Lower leg skin (tissue), 4 donors: ENCODE measurements around the gene CCDC127. TPM values are rescaled to one million over a fixed set of nuclear protein-coding genes. Genes with fewer than 3 reads are reported as not detected.
A peak's percentile ranks its signal among the peaks of the same experiment; 100 is the strongest.

Experiments used
- DNase-seq, 2 donors: peaks; one replicate each; pipeline ENCODE4 v3.0.0-alpha.2; 2019; ENCODE audit warnings: low spot score in 2 of 2
- H3K4me3 ChIP-seq: fragments of 200-600 bp; sonication (generic); 2 replicates; pipeline ENCODE4 v1.5.1; 2017; ENCODE audit warnings: mild to moderate bottlenecking, low read depth; ENCODE audit not compliant: poor library complexity, severe bottlenecking
- POLR2A ChIP-seq, 2 donors: fragments of 450-650 bp; IDR thresholded peaks; one replicate each; pipeline ENCODE4 v1.6.1; 2016 to 2017; ENCODE audit warnings: antibody characterized with exemption in 2 of 2, mild to moderate bottlenecking in 1 of 2, moderate library complexity in 1 of 2
- WGBS, 2 donors: methylation state at CpG; one replicate each; pipeline ENCODE4 v1.1.5; 2018; 5-methylcytosine and 5-hydroxymethylcytosine counted together
- intact Hi-C: fragments of 100-400 bp; cut with DNase I; formaldehyde crosslinking; loops from one replicate; pipeline ENCODE4 v1.15.0; 2023; ENCODE audit warnings: low total_unique reads
- total RNA-seq, 4 donors: library from RNA; depleted of rRNA; stranded (reverse); fragments of >200 nt; gene quantifications; one replicate each; pipeline ENCODE4 v1.1.0, GENCODE V29; 2016
- TF ChIP-seq, protein P1 (sequence below), 3 donors: fragments of 450-650 bp; IDR thresholded peaks; one replicate each; pipeline ENCODE4 v1.5.1; 2016; ENCODE audit warnings: antibody characterized with exemption in 3 of 3, mild to moderate bottlenecking in 3 of 3, moderate library complexity in 2 of 3

CCDC127 gene
- total RNA-seq, 4 donors from 2014 or later, result 3.0 to 6.2 (median 4.6) TPM

DNA sequence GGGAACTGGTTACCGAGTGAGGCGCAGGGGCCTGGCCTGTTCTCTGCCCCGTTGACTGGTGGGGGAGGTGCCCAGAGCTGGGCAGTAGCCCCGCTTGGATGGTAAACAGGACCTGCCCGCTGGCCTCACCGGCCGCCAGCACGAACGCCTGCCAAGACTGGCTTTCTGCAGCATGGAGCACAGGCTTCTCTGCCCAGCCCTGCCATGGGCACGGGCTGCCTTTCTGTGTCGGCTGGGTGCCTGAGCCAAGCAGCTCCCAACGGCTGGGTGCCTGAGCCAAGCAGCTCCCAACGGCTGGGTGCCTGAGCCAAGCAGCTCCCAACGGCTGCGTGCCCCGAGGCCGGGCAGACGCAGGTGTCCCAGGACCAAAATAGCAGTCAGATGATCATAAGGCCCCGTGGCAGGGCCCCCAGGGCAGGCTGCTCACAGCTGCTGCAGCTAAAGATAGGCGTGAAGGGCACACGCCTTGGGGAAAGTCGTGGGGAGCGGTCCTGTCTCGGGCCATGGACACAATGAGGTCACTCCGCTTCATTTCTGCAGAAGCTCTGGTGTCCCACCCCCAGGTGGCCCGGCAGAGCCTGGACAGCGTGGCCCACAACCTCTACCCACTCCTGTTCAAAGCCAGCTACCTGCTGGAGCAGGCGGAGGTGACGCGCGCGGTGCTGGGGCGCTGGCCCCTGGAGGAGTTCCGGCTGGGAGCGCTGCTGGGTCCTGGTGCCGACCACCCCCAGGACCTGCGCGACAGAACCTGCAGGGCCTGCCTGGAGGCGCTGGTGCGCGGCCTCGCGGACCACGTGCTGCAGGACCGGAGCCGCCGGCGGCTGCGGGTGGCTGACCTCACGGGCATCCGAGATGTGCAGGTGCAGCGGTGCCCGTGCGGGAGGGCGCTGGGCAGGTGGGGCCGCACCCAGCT is 26.7 kb downstream of the CCDC127 start, which contains the start of gene LRRC14B:
Gene LRRC14B (plus strand): TSS at position 460 of the 913 bp plus-strand sequence. CDS start 44 bp downstream, at position 504.
- 16 to 20% methylated on average over 23 to 51 of the region's 56 CpGs for WGBS, 2 donors
- no peak for DNase-seq
- TF ChIP-seq, protein P1, sequence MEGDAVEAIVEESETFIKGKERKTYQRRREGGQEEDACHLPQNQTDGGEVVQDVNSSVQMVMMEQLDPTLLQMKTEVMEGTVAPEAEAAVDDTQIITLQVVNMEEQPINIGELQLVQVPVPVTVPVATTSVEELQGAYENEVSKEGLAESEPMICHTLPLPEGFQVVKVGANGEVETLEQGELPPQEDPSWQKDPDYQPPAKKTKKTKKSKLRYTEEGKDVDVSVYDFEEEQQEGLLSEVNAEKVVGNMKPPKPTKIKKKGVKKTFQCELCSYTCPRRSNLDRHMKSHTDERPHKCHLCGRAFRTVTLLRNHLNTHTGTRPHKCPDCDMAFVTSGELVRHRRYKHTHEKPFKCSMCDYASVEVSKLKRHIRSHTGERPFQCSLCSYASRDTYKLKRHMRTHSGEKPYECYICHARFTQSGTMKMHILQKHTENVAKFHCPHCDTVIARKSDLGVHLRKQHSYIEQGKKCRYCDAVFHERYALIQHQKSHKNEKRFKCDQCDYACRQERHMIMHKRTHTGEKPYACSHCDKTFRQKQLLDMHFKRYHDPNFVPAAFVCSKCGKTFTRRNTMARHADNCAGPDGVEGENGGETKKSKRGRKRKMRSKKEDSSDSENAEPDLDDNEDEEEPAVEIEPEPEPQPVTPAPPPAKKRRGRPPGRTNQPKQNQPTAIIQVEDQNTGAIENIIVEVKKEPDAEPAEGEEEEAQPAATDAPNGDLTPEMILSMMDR (IDR thresholded peaks at IDR 0.05), result no peak
- TF ChIP-seq POLR2A (IDR thresholded peaks at IDR 0.05), result no peak
- no peak within 1 kb of the TSS for H3K4me3 ChIP-seq
- intact Hi-C loops, result no loop called here

DNA sequence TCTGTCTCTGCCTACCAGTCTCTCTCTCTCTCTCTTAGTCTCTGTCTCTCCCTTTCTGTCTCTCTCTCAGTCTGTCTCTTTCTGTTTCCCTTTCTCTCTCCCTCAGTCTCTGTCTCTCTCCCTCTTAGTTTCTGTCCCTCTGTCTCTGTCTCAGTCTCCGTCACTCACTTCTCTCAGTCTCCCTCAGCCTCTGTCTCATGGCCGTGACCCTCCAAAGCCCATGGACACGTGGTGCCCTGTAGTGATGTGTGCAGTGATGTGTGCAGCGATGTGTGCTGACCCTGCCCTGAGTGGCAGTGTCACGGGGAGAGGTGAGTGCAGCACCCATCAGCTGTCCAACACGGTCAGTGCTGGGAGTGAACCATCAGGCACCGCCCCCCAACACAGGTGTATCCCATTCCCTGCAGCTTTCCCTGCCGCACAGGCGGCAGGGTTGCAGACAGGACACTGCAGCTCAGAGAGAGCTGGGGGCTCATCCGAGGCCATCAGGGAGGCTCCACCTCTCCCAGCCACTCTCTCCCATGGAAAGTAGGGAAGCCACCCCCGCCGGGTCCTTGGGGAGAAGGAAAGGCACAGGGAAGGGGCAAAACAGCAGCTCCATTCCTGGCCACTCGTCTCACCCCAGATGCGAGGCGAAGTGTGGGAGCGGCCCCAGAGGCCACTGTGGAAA is 27.5 kb downstream of the CCDC127 start:
- no peak overlapping the region for H3K4me3 ChIP-seq
- intact Hi-C loops, result no loop called here
- no peak for TF ChIP-seq POLR2A (IDR thresholded peaks at IDR 0.05)
- TF ChIP-seq, protein P1 (IDR thresholded peaks at IDR 0.05), result no peak
- DNase-seq, result peak in 1 of 2 donors; percentile 53
- WGBS, 2 donors, result 56 to 63% methylated on average over 16 of the region's 16 CpGs

DNA sequence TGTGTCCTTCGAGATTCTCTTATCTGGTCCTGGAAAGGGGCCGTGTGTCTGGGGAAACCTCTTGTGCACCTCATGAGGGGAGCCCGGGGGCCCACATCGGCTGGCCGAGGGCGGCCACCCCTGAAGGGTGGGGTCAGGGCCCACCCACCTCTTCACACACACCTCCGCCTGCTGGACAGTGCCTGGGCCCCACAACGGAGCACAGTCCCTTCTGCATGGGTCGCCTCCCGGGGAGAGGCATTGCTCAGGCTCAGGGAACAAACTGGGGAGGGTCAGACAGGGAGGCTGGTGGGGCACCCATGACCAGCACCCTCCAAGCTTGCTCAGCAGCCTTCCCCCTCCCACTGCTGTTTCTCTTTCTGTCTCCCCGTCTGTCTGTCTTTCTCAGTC is 28.0 kb downstream of the CCDC127 start:
- H3K4me3 ChIP-seq, result no peak overlapping the region
- intact Hi-C loops, result no loop called here
- WGBS, 2 donors, result 77 to 84% methylated on average over 11 of the region's 11 CpGs
- TF ChIP-seq, protein P1 (IDR thresholded peaks at IDR 0.05), result no peak
- TF ChIP-seq POLR2A (IDR thresholded peaks at IDR 0.05), result no peak
- DNase-seq, result peak in 1 of 2 donors; percentile 81

DNA sequence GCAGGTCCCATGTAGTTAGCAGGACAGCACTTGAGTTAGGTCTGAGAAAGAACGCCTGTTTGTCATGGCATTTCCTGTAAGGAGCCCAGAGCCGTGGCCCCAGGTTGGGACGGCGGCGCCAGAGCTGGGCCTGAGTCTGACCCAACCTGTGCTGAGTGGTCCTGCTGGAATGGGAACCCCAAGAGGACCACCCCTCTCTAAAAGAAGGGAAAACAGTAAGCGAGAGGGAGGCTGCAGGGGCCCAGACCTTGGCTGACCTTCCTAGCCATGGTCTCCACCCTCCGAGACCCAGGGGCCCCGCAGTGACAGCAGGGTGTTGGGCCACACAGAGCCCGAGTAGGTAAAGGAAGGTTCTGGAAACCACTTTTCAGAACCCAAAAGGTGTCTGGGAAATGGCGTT is 28.5 kb downstream of the CCDC127 start:
- H3K4me3 ChIP-seq, result no peak overlapping the region
- no peak for DNase-seq
- intact Hi-C loops, result no loop called here
- 93 to 95% methylated on average over 10 of the region's 10 CpGs for WGBS, 2 donors
- TF ChIP-seq, protein P1 (IDR thresholded peaks at IDR 0.05), result no peak
- TF ChIP-seq POLR2A (IDR thresholded peaks at IDR 0.05), result no peak

DNA sequence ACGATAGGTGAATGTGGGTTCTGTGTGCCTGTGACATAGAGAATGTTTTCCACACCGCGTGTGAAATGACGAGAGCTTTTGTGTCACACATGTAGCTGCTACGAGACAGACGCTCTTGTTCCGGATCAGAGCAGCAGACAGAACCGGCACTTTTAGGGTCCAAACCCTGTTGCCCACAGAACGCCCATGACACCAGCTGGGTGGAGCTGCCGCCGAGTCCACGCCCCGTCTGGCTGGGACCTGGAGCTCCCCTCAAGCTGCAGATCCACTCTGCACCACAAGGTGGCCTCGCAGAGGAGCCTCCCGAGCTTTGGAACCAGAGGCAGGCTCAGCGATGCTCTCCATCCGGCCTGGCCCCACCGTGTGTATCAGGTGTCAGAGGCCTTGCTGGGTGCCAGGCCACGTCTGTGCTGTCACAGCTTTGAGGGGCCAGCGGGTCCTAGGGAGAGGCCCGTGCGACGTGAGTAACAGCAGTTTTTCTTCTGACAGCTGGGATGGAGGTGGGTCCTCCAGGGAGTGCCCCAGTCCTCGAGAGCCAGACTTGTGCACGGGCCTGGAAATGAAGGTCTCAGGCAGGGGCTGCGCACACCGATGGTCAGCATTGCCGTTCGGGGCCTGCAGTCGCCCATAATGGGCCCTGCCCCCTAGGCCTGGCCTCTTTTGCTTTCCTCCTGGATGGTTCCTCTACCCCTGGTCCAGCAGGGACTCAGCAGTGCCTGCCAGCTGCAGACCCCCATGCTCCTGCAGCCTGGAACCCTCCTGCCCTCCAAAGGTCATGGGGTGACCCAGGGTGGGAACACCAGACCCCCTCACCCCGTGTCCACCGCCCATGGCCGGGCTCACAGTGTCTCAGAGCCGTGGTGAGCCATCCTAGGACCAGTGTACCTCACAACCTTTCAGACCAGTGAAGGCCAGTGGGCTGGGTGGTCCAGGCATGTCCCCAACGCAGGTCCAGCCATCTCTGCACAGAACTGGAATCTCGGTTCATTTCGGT is 29.2 kb downstream of the CCDC127 start:
- WGBS, 2 donors, result 33 to 44% methylated on average over 26 to 32 of the region's 37 CpGs
- TF ChIP-seq, protein P1 (IDR thresholded peaks at IDR 0.05), result peak in 1 of 3 donors; percentile 79
- no peak for TF ChIP-seq POLR2A (IDR thresholded peaks at IDR 0.05)
- DNase-seq, result peak; percentile 83 to 98
- intact Hi-C loops, result no loop called here
- no peak overlapping the region for H3K4me3 ChIP-seq
